GM12878 (cell line): ENCODE data around the gene TRERF1. TPM values are rescaled to one million over a fixed set of nuclear protein-coding genes. Genes with fewer than 3 reads are reported as not detected.

ENCODE experiments used
- ATAC-seq: fragments of 200-7000 bp; cut with Tn5 transposase; 3 replicates; pipeline ENCODE4 v1.9.1; 2020; ENCODE audit warnings: mild to moderate bottlenecking, moderate library complexity
- BruUV-seq: library from RNA; stranded (reverse); fragments of 400-500 nt; replicated peaks from 2 replicates; lab custom pipeline; 2021; lab: Mats Ljungman, UMichigan
- CTCF ChIA-PET: fragments of 300-600 bp; sonication (Branson Sonifier 250); formaldehyde crosslinking; extraction: SDS; loops from one replicate; lab custom pipeline; 2021; ENCODE audit warnings: inconsistent platforms; lab: Yijun Ruan, JAX
- POLR2A ChIA-PET: fragments of 350-600 bp; formaldehyde crosslinking; extraction: SDS; loops from one replicate; lab custom pipeline; 2021; ENCODE audit warnings: inconsistent platforms; lab: Charles Lee
- RAD21 ChIA-PET: fragments of 300-600 bp; sonication (Branson Sonifier 250); formaldehyde crosslinking; loops from one replicate; lab custom pipeline; 2023; ENCODE audit warnings: antibody characterized with exemption; ENCODE audit not compliant: unreplicated experiment; lab: Charles Lee
- SMC1A ChIA-PET: fragments of 300-600 bp; sonication (Branson Sonifier 250); formaldehyde crosslinking; loops from one replicate; lab custom pipeline; 2023; ENCODE audit not compliant: unreplicated experiment, uncharacterized antibody; lab: Charles Lee
- DNase-seq: peaks from one replicate; pipeline ENCODE4 v3.0.0-alpha.2; 2011; ENCODE audit warnings: low read depth, low spot score
- FAIRE-seq: peaks from 3 replicates; lab custom pipeline; 2011; peaks lifted over from hg19 to GRCh38; lab: Jason Lieb, UNC
- H2AFZ ChIP-seq: 2 replicates; pipeline ENCODE4 v1.6.0; 2011; ENCODE audit warnings: low read depth, low read length, control low read depth; ENCODE audit not compliant: control insufficient read depth
- H3K27ac ChIP-seq: 2 replicates; pipeline ENCODE4 v1.5.1; 2011; ENCODE audit warnings: control low read depth; ENCODE audit not compliant: control insufficient read depth, insufficient read depth
- H3K27me3 ChIP-seq, 2 experiments: replicated peaks in 1 of 2; 2 replicates each; pipeline versions ENCODE4 v1.6.0 to v1.6.1; 2011; ENCODE audit warnings: low read length in 1 of 2; ENCODE audit not compliant: control insufficient read depth in 2 of 2, insufficient read depth in 2 of 2
- H3K36me3 ChIP-seq, 2 experiments: 2 replicates each; pipeline ENCODE4 v1.5.1; 2011; ENCODE audit warnings: low read length in 1 of 2; ENCODE audit not compliant: control insufficient read depth in 2 of 2, insufficient read depth in 2 of 2
- H3K4me1 ChIP-seq: 2 replicates; pipeline ENCODE4 v1.6.1; 2011; ENCODE audit warnings: mild to moderate bottlenecking, low read length, moderate library complexity, mixed read lengths; ENCODE audit not compliant: control insufficient read depth, insufficient read depth
- H3K4me2 ChIP-seq: 2 replicates; pipeline ENCODE4 v1.6.0; 2011; ENCODE audit warnings: control low read depth; ENCODE audit not compliant: control insufficient read depth, insufficient read depth
- H3K4me3 ChIP-seq: fragments of 200-600 bp; sonication (generic); 2 replicates; pipeline ENCODE4 v1.5.1; 2016
- H3K79me2 ChIP-seq: 2 replicates; pipeline ENCODE4 v1.6.0; 2011; ENCODE audit warnings: low read length; ENCODE audit not compliant: control insufficient read depth, insufficient read depth
- H3K9ac ChIP-seq: 2 replicates; pipeline ENCODE4 v1.8.0; 2011; ENCODE audit warnings: low read length, control low read depth, mixed read lengths; ENCODE audit not compliant: control insufficient read depth, insufficient read depth
- H3K9me3 ChIP-seq: replicated peaks from 3 replicates; pipeline ENCODE4 v1.5.1; 2011; ENCODE audit warnings: mild to moderate bottlenecking, low read length; ENCODE audit not compliant: control insufficient read depth, insufficient read depth
- H4K20me1 ChIP-seq: 2 replicates; pipeline ENCODE4 v1.6.0; 2011; ENCODE audit not compliant: control insufficient read depth, insufficient read depth
- ASH2L ChIP-seq: fragments of 300-600, 200-600 bp; sonication (generic); IDR thresholded peaks from 2 replicates; pipeline ENCODE4 v1.6.1; 2017; ENCODE audit warnings: low read depth, mild to moderate bottlenecking, borderline replicate concordance
- ATF3 ChIP-seq: IDR thresholded peaks from 2 replicates; pipeline ENCODE4 v1.6.1; 2011; ENCODE audit warnings: low read depth, mild to moderate bottlenecking, low read length, moderate library complexity, borderline replicate concordance; ENCODE audit errors: extremely low read depth
- BCL11A ChIP-seq: IDR thresholded peaks from 2 replicates; pipeline ENCODE4 v1.6.1; 2011; ENCODE audit warnings: low read depth, low read length
- CEBPB ChIP-seq, 2 experiments: fragments of 150-350 bp in 1 of 2; IDR thresholded peaks; 2 replicates each; pipeline ENCODE4 v1.6.1; 2012 to 2014; ENCODE audit warnings: low read depth in 2 of 2, low read length in 2 of 2, borderline replicate concordance in 1 of 2, inconsistent platforms in 1 of 2
- ETV6 ChIP-seq, 2 experiments: fragments of 450-650 bp in 1 of 2; IDR thresholded peaks in 1 of 2; conservative IDR thresholded peaks in 1 of 2; 2 replicates each; pipeline ENCODE4 v1.6.1; 2014; ENCODE audit warnings: antibody characterized with exemption in 1 of 2, borderline replicate concordance in 1 of 2, low read depth in 1 of 2, mild to moderate bottlenecking in 1 of 2, moderate library complexity in 1 of 2
- FOXM1 ChIP-seq: IDR thresholded peaks from 2 replicates; pipeline ENCODE4 v1.6.1; 2012; ENCODE audit warnings: low read depth, mild to moderate bottlenecking, inconsistent platforms, low read length, moderate library complexity
- HCFC1 ChIP-seq: fragments of 150-350 bp; IDR thresholded peaks from 2 replicates; pipeline ENCODE4 v1.6.1; 2014; ENCODE audit warnings: low read length
- HDAC2 ChIP-seq: fragments of 200-600 bp; sonication (generic); IDR thresholded peaks from 2 replicates; pipeline ENCODE4 v1.6.1; 2017
- HDAC6 ChIP-seq: fragments of 200-600 bp; sonication (generic); IDR thresholded peaks from one replicate; pipeline ENCODE4 v1.8.0; 2017; ENCODE audit warnings: antibody characterized with exemption; ENCODE audit not compliant: unreplicated experiment
- IKZF1 ChIP-seq: fragments of 450-650 bp; conservative IDR thresholded peaks from 2 replicates; pipeline ENCODE4 v1.6.1; 2017; ENCODE audit warnings: antibody characterized with exemption, mild to moderate bottlenecking
- NFYB ChIP-seq: IDR thresholded peaks from 2 replicates; pipeline ENCODE4 v1.6.1; 2011; ENCODE audit warnings: low read depth, mild to moderate bottlenecking, low read length, improper control_type of control experiment, moderate library complexity; ENCODE audit not compliant: insufficient read depth
- NR2C1 ChIP-seq: fragments of 450-650 bp; IDR thresholded peaks from 2 replicates; pipeline ENCODE4 v1.6.1; 2017; ENCODE audit warnings: antibody characterized with exemption, mild to moderate bottlenecking, moderate library complexity
- NR2F1 ChIP-seq: fragments of 450-650 bp; conservative IDR thresholded peaks from 2 replicates; pipeline ENCODE4 v1.6.1; 2017; ENCODE audit warnings: mild to moderate bottlenecking
- POLR2A ChIP-seq: IDR thresholded peaks from 2 replicates; pipeline ENCODE4 v1.6.1; 2011; ENCODE audit warnings: low read depth, mild to moderate bottlenecking, low read length
- POLR2AphosphoS5 ChIP-seq: IDR thresholded peaks from 2 replicates; pipeline ENCODE4 v1.6.1; 2011; ENCODE audit warnings: mild to moderate bottlenecking, low read length, inconsistent platforms
- RELB ChIP-seq: fragments of 450-650 bp; IDR thresholded peaks from 2 replicates; pipeline ENCODE4 v1.6.1; 2017; ENCODE audit warnings: low read depth, mild to moderate bottlenecking, moderate library complexity
- SP1 ChIP-seq: IDR thresholded peaks from one replicate; pipeline ENCODE4 v1.6.1; 2011; ENCODE audit warnings: low read depth, low read length
- YBX1 ChIP-seq: fragments of 450-650 bp; IDR thresholded peaks from 2 replicates; pipeline ENCODE4 v1.6.1; 2016; ENCODE audit warnings: antibody characterized with exemption
- ZZZ3 ChIP-seq: IDR thresholded peaks from 2 replicates; pipeline ENCODE4 v1.6.1; 2011; ENCODE audit warnings: low read depth; ENCODE audit not compliant: control insufficient read depth, insufficient read length
- WGBS: methylation state at CpG from one replicate; pipeline ENCODE4 v1.1.6; 2016; ENCODE audit warnings: low lambda C conversion rate; ENCODE audit not compliant: insufficient replicate concordance, insufficient coverage; ENCODE audit errors: missing lambda C conversion rate; 5-methylcytosine and 5-hydroxymethylcytosine counted together
- in situ Hi-C: fragments of 300-500 bp; cut with MboI; formaldehyde crosslinking; loops from 9 replicates; pipeline ENCODE4 v1.14.3; 2018; ENCODE audit warnings: mixed read lengths
- intact Hi-C: fragments of 100-400 bp; cut with micrococcal nuclease; formaldehyde crosslinking; loops from one replicate; pipeline ENCODE4 v1.14.2; 2022; ENCODE audit not compliant: unreplicated experiment
- polyA plus RNA-seq, 11 experiments: library from polyadenylated mRNA; depleted of rRNA in 4 of 11; unstranded in 6 of 11; stranded (reverse) in 5 of 11; fragments of >200 nt; fragmentation: Nextera tagmentation in 4 of 11; fragmentation: Illumina TruSeq in 1 of 11; extraction: Ambion mirVana in 4 of 11; extraction: Trizol in 1 of 11; gene quantifications; 1 replicate in 1 of 11; 2 replicates in 10 of 11; pipeline versions ENCODE4 v1.2.1 to v1.2.3, GENCODE V29; 2011 to 2016; ENCODE audit warnings: inconsistent platforms in 2 of 11, missing spikeins in 2 of 11, low read depth in 1 of 11
- total RNA-seq, 4 experiments: library from RNA; depleted of rRNA in 3 of 4; stranded (reverse); fragments of >200 nt in 3 of 4; fragmentation: Illumina TruSeq in 1 of 4; extraction: Trizol in 1 of 4; gene quantifications; 2 replicates each; pipeline versions ENCODE4 v1.2.1 to v1.2.3, GENCODE V29; 2013 to 2021

Gene TRERF1
- total and polyA plus RNA-seq, 10 of the 15 experiments (the other 5 are each of a cell fraction or from before 2014, with no cell fraction given) = 2.2 to 19.4 (median 7.2) TPM

- DNase-seq = no peak
- Histone ChIP-seq H3K4me2 (no peak overlapping the region), H3K4me1 (peaks cover 5% of the 10 kb centered on the region), H3K9ac (no peak overlapping the region), H3K4me3 (no peak overlapping the region), H2AFZ (no peak overlapping the region), H3K79me2 (no peaks in the 10 kb centered on the region), H4K20me1 (no peaks in the 10 kb centered on the region), H3K9me3 (no peaks in the 10 kb centered on the region), H3K36me3 (no peaks in the 10 kb centered on the region; a peak in 1 of 4 replicates), H3K27ac (no peak overlapping the region), H3K27me3 (no peaks in the 10 kb centered on the region; a peak in 1 of 4 replicates)
- no peak for ATAC-seq
- POLR2A ChIA-PET = interaction anchor here (1.2 kb wide), 1 partner anchor 31 kb away, joined by 3 read pairs; no protein-coding TSS in a partner anchor
- no TSS peak for BruUV-seq
- CTCF ChIA-PET = interaction anchor here (3.0 kb wide), 1 partner anchor 212 kb away, joined by 9 read pairs; no protein-coding TSS in a partner anchor
- in situ Hi-C loops (no loop called here), intact Hi-C loops (no loop called here)
- FAIRE-seq = no peak
- SMC1A ChIA-PET = no interaction called here
- RAD21 ChIA-PET = no interaction called here
- no peak for TF ChIP-seq ETV6 (conservative IDR thresholded peaks at IDR 0.05 in 1 of 2, IDR thresholded peaks at IDR 0.05 in 1 of 2; ENCODE audit: borderline replicate concordance in 1 of 2, low read depth in 1 of 2)
- no peak for TF ChIP-seq YBX1
- TF ChIP-seq POLR2AphosphoS5 = no peak
- no peak for TF ChIP-seq POLR2A
- no peak for TF ChIP-seq SP1
- TF ChIP-seq NR2C1 = no peak
- no peak for TF ChIP-seq ASH2L
- no peak for TF ChIP-seq ZZZ3
- TF ChIP-seq FOXM1 = no peak
- no peak for TF ChIP-seq BCL11A
- no peak for TF ChIP-seq NR2F1
- no peak for TF ChIP-seq HDAC2
- TF ChIP-seq RELB = no peak
- TF ChIP-seq ATF3 = no peak
- no peak for TF ChIP-seq HDAC6
- no peak for TF ChIP-seq HCFC1
- TF ChIP-seq CEBPB (IDR thresholded peaks at IDR 0.05; ENCODE audit: borderline replicate concordance in 1 of 2, low read depth in 2 of 2, low read length in 2 of 2) = no peak
- no peak for TF ChIP-seq IKZF1
- no peak for TF ChIP-seq NFYB
- 97% methylated on average over 2 of the region's 2 CpGs for WGBS
Measured at GRCh38 chr6:42334870-42335269, 116.9 kb downstream of the TRERF1 start.
